Ishikawa (cell line): ENCODE results near the gene TRPM2.

Source experiments
- CREB1 ChIP-seq: IDR thresholded peaks from 2 replicates; pipeline ENCODE4 v1.6.1; 2012; ENCODE audit warnings: low read depth
- EGR1 ChIP-seq: IDR thresholded peaks from 2 replicates; pipeline ENCODE4 v1.6.1; 2012
- EP300 ChIP-seq: IDR thresholded peaks from 2 replicates; pipeline ENCODE4 v1.6.1; 2012; ENCODE audit warnings: borderline replicate concordance
- FOXM1 ChIP-seq: IDR thresholded peaks from 2 replicates; pipeline ENCODE4 v1.6.1; 2012; ENCODE audit warnings: low read depth, borderline replicate concordance
- RAD21 ChIP-seq: IDR thresholded peaks from 2 replicates; pipeline ENCODE4 v1.6.1; 2012; ENCODE audit warnings: low read depth
- REST ChIP-seq: IDR thresholded peaks from 2 replicates; pipeline ENCODE4 v1.6.1; 2012; ENCODE audit warnings: low read depth, mild to moderate bottlenecking
- TEAD4 ChIP-seq: IDR thresholded peaks from 2 replicates; pipeline ENCODE4 v1.6.1; 2012

DNA sequence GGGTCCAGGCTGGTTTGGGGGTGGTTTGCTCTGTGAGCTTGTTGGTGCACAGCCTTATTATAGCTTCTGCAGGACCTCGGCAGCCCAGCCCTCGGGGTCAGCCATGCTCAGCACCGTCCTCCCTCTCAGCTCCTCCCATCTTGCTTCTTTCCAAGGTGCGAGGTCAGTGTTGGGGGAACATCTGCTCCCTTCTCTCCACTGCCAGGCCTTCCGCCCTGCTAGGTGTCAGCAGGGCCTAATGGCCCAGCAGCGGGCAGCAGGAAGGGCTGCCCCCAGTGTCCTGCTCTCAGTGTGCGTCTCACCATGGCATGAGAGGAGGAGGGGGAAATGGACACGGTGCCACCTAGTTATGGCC lies 65.4 kb downstream of the TRPM2 start:
- TF ChIP-seq REST (no peak), RAD21 (no peak), TEAD4 (no peak), FOXM1 (no peak), EP300 (no peak), CREB1 (no peak), EGR1 (no peak)
